H1 (cell line): Measurements from ENCODE around the gene KLHL7. TPM values are rescaled to one million over a fixed set of nuclear protein-coding genes. Genes with fewer than 3 reads are reported as not detected.

Experiments
- CTCF ChIA-PET: fragments of 300-600 bp; sonication (Branson Sonifier 250); formaldehyde crosslinking; loops from one replicate; lab custom pipeline; 2021; ENCODE audit not compliant: partially characterized antibody; lab: Charles Lee
- POLR2A ChIA-PET: fragments of 300-600 bp; sonication (Branson Sonifier 250); formaldehyde crosslinking; loops from one replicate; lab custom pipeline; 2021; ENCODE audit warnings: inconsistent platforms; ENCODE audit not compliant: partially characterized antibody; lab: Charles Lee
- DNase-seq, 2 experiments: peaks; one replicate each; pipeline versions ENCODE4 v3.0.0 to v3.0.0-alpha.2; 2010 to 2022; ENCODE audit warnings: low spot score in 2 of 2, low read depth in 1 of 2, mixed read lengths in 1 of 2
- FAIRE-seq: peaks from 2 replicates; lab custom pipeline; 2011; peaks lifted over from hg19 to GRCh38; lab: Jason Lieb, UNC
- H2AFZ ChIP-seq: 2 replicates; pipeline ENCODE4 v1.8.1; 2012; ENCODE audit warnings: low read length, inconsistent platforms
- H2AK5ac ChIP-seq: 2 replicates; pipeline ENCODE4 v1.6.1; 2013; ENCODE audit warnings: low read depth, low read length
- H2BK120ac ChIP-seq: replicated peaks from 2 replicates; pipeline ENCODE3; 2013; ENCODE audit warnings: low read depth, low read length, inconsistent platforms
- H2BK12ac ChIP-seq: 2 replicates; pipeline ENCODE4 v1.6.1; 2013; ENCODE audit warnings: low read depth, low read length
- H2BK15ac ChIP-seq: 2 replicates; pipeline ENCODE4 v1.6.1; 2013; ENCODE audit warnings: low read length
- H2BK20ac ChIP-seq: 2 replicates; pipeline ENCODE4 v1.6.1; 2013; ENCODE audit warnings: low read length
- H2BK5ac ChIP-seq: 2 replicates; pipeline ENCODE4 v1.6.1; 2013; ENCODE audit warnings: low read depth, low read length
- H3K14ac ChIP-seq: 2 replicates; pipeline ENCODE4 v1.6.1; 2013; ENCODE audit warnings: inconsistent platforms; ENCODE audit not compliant: insufficient read length
- H3K18ac ChIP-seq: 2 replicates; pipeline ENCODE4 v1.6.1; 2013; ENCODE audit warnings: low read length; ENCODE audit errors: extremely low read depth
- H3K23ac ChIP-seq: 2 replicates; pipeline ENCODE4 v1.6.1; 2013; ENCODE audit warnings: inconsistent platforms; ENCODE audit not compliant: insufficient read length
- H3K23me2 ChIP-seq: 2 replicates; pipeline ENCODE4 v1.6.1; 2013; ENCODE audit warnings: low read depth, low read length
- H3K27ac ChIP-seq: 2 replicates; pipeline ENCODE4 v1.6.1; 2011; ENCODE audit warnings: low read depth, low read length, inconsistent platforms
- H3K27me3 ChIP-seq, 4 experiments: replicated peaks in 1 of 4; 1 replicate in 1 of 4; 2 replicates in 3 of 4; pipeline versions ENCODE4 v1.6.1 to v1.8.1; 2011 to 2013; ENCODE audit warnings: low read length in 3 of 4, mild to moderate bottlenecking in 3 of 4, inconsistent platforms in 2 of 4, mixed read lengths in 2 of 4, moderate library complexity in 1 of 4; ENCODE audit not compliant: control insufficient read depth in 3 of 4, insufficient read depth in 3 of 4; ENCODE audit errors: extremely low read depth in 1 of 4
- H3K36me3 ChIP-seq, 4 experiments: 2 replicates each; pipeline versions ENCODE4 v1.6.1 to v1.8.1; 2011 to 2013; ENCODE audit warnings: mild to moderate bottlenecking in 4 of 4, low read length in 3 of 4, moderate library complexity in 2 of 4, control low read depth in 1 of 4, inconsistent platforms in 1 of 4; ENCODE audit not compliant: insufficient read depth in 4 of 4, control insufficient read depth in 2 of 4
- H3K4ac ChIP-seq: replicated peaks from 2 replicates; pipeline ENCODE3; 2013; ENCODE audit warnings: low read length, low read depth, mixed read lengths, inconsistent platforms; ENCODE audit not compliant: insufficient read length
- H3K4me1 ChIP-seq, 4 experiments: replicated peaks in 1 of 4; 1 replicate in 1 of 4; 2 replicates in 3 of 4; pipeline versions ENCODE4 v1.6.1 to v1.8.1; 2011 to 2013; ENCODE audit warnings: low read length in 3 of 4, inconsistent platforms in 2 of 4, mixed read lengths in 1 of 4; ENCODE audit not compliant: insufficient read depth in 4 of 4, control insufficient read depth in 3 of 4
- H3K4me2 ChIP-seq, 2 experiments: 2 replicates each; pipeline versions ENCODE4 v1.6.1 to v1.8.1; 2011 to 2013; ENCODE audit warnings: low read depth in 2 of 2, low read length in 2 of 2, control low read depth in 1 of 2, inconsistent platforms in 1 of 2, mild to moderate bottlenecking in 1 of 2; ENCODE audit not compliant: insufficient read depth in 1 of 2
- H3K4me3 ChIP-seq, 4 experiments: fragments of 200-600, 300-600 bp in 1 of 4; sonication (generic), shearing (Covaris generic), sonication (Bioruptor Twin) in 1 of 4; 2 replicates each; pipeline versions ENCODE4 v1.5.1 to v1.8.1; 2011 to 2016; ENCODE audit warnings: low read length in 4 of 4, low read depth in 3 of 4, control low read depth in 2 of 4, inconsistent platforms in 2 of 4, mild to moderate bottlenecking in 2 of 4, mixed read lengths in 1 of 4, moderate library complexity in 1 of 4; ENCODE audit not compliant: insufficient read depth in 2 of 4; ENCODE audit errors: extremely low read depth in 1 of 4
- H3K56ac ChIP-seq: replicated peaks from 2 replicates; pipeline ENCODE3; 2013; ENCODE audit warnings: low read depth, mild to moderate bottlenecking, mixed read lengths, low read length, inconsistent platforms; ENCODE audit not compliant: insufficient read length
- H3K79me1 ChIP-seq: 2 replicates; pipeline ENCODE4 v1.6.1; 2013; ENCODE audit warnings: low read depth, low read length, control low read depth
- H3K79me2 ChIP-seq, 2 experiments: 2 replicates each; pipeline versions ENCODE4 v1.6.1 to v1.8.1; 2012 to 2013; ENCODE audit warnings: low read length in 2 of 2, mild to moderate bottlenecking in 2 of 2, inconsistent platforms in 1 of 2; ENCODE audit not compliant: insufficient read depth in 2 of 2, control insufficient read depth in 1 of 2
- H3K9ac ChIP-seq, 4 experiments: replicated peaks in 1 of 4; 1 replicate in 1 of 4; 2 replicates in 3 of 4; pipeline versions ENCODE4 v1.6.1 to v1.8.1; 2011 to 2013; ENCODE audit warnings: low read depth in 3 of 4, low read length in 3 of 4, control low read depth in 2 of 4, mild to moderate bottlenecking in 2 of 4, moderate library complexity in 2 of 4, inconsistent platforms in 1 of 4; ENCODE audit errors: extremely low read depth in 1 of 4
- H3K9me3 ChIP-seq, 2 experiments: 2 replicates each; pipeline versions ENCODE4 v1.6.1 to v1.8.1; 2012 to 2013; ENCODE audit warnings: mild to moderate bottlenecking in 2 of 2, moderate library complexity in 2 of 2, control low read depth in 1 of 2, inconsistent platforms in 1 of 2, low read depth in 1 of 2, low read length in 1 of 2, mixed read lengths in 1 of 2; ENCODE audit not compliant: insufficient read depth in 2 of 2
- H4K20me1 ChIP-seq, 2 experiments: replicated peaks in 1 of 2; 2 replicates each; pipeline versions ENCODE3 to v1.8.1; 2011 to 2013; ENCODE audit warnings: inconsistent platforms in 2 of 2, low read length in 2 of 2, mild to moderate bottlenecking in 1 of 2; ENCODE audit not compliant: insufficient read depth in 2 of 2, control insufficient read depth in 1 of 2
- H4K5ac ChIP-seq: 2 replicates; pipeline ENCODE4 v1.6.1; 2013; ENCODE audit warnings: low read length, low read depth, mixed read lengths, inconsistent platforms; ENCODE audit not compliant: insufficient read length
- H4K8ac ChIP-seq: 2 replicates; pipeline ENCODE4 v1.8.0; 2013; ENCODE audit warnings: mild to moderate bottlenecking, moderate library complexity, low read length, inconsistent platforms; ENCODE audit not compliant: insufficient read depth; ENCODE audit errors: extremely low read depth
- H4K91ac ChIP-seq: replicated peaks from 2 replicates; pipeline ENCODE3; 2013; ENCODE audit warnings: low read length, mixed read lengths, inconsistent platforms; ENCODE audit not compliant: insufficient read length
- CHD1 ChIP-seq: IDR thresholded peaks from 2 replicates; pipeline ENCODE4 v1.6.1; 2012; ENCODE audit warnings: low read depth, low read length, improper control_type of control experiment
- CHD2 ChIP-seq: IDR thresholded peaks from 2 replicates; pipeline ENCODE4 v1.6.1; 2012; ENCODE audit warnings: low read length, improper control_type of control experiment
- E2F6 ChIP-seq: IDR thresholded peaks from 2 replicates; pipeline ENCODE4 v1.6.1; 2012; ENCODE audit warnings: inconsistent platforms
- EP300 ChIP-seq, 2 experiments: IDR thresholded peaks; 1 replicate in 1 of 2; 2 replicates in 1 of 2; pipeline ENCODE4 v1.6.1; 2011 to 2012; ENCODE audit warnings: low read depth in 2 of 2, low read length in 2 of 2, mild to moderate bottlenecking in 2 of 2, borderline replicate concordance in 1 of 2, inconsistent platforms in 1 of 2, moderate library complexity in 1 of 2
- KDM1A ChIP-seq: fragments of 200-600, 300-600 bp; sonication (generic); IDR thresholded peaks from 2 replicates; pipeline ENCODE4 v1.7.1; 2016; ENCODE audit warnings: mild to moderate bottlenecking, low read length, borderline replicate concordance
- MAFK ChIP-seq: IDR thresholded peaks from 2 replicates; pipeline ENCODE4 v1.6.1; 2012; ENCODE audit warnings: low read depth, mild to moderate bottlenecking, improper control_type of control experiment, low read length
- NANOG ChIP-seq: IDR thresholded peaks from 2 replicates; pipeline ENCODE4 v1.6.1; 2011; ENCODE audit warnings: low read length, low read depth, mild to moderate bottlenecking, inconsistent platforms; ENCODE audit not compliant: insufficient read depth, poor library complexity, severe bottlenecking
- NRF1 ChIP-seq: IDR thresholded peaks from 2 replicates; pipeline ENCODE4 v1.6.1; 2011; ENCODE audit warnings: mild to moderate bottlenecking, low read depth, low read length, improper control_type of control experiment
- POLR2A ChIP-seq, 2 experiments: IDR thresholded peaks; 1 replicate in 1 of 2; 2 replicates in 1 of 2; pipeline ENCODE4 v1.6.1; 2011; ENCODE audit warnings: low read depth in 2 of 2, low read length in 2 of 2, mild to moderate bottlenecking in 2 of 2; ENCODE audit errors: control extremely low read depth in 1 of 2
- RXRA ChIP-seq: IDR thresholded peaks from 2 replicates; pipeline ENCODE4 v1.6.1; 2011; ENCODE audit warnings: low read depth, mild to moderate bottlenecking, low read length, moderate library complexity; ENCODE audit not compliant: insufficient read depth
- SIRT6 ChIP-seq: IDR thresholded peaks from one replicate; pipeline ENCODE4 v1.7.1; 2012; ENCODE audit warnings: low read length, inconsistent platforms
- SP4 ChIP-seq: IDR thresholded peaks from 2 replicates; pipeline ENCODE4 v1.6.1; 2012; ENCODE audit warnings: low read length, inconsistent platforms
- TAF7 ChIP-seq: optimal IDR thresholded peaks from 2 replicates; pipeline ENCODE3; 2011; ENCODE audit warnings: low read depth, mild to moderate bottlenecking, inconsistent platforms, low read length, moderate library complexity, borderline replicate concordance
- TEAD4 ChIP-seq: IDR thresholded peaks from 2 replicates; pipeline ENCODE4 v1.6.1; 2012; ENCODE audit warnings: low read depth, low read length, inconsistent platforms, mixed read lengths
- ZNF274 ChIP-seq: IDR thresholded peaks from 2 replicates; pipeline ENCODE4 v1.7.0; 2012; ENCODE audit warnings: low read length, borderline replicate concordance; ENCODE audit errors: extremely low read depth
- WGBS, 2 experiments: shearing (Covaris generic) in 1 of 2; methylation state at CpG; one replicate each; pipeline versions ENCODE4 v1.1.6 to v1.1.7; 2013 to 2015; ENCODE audit warnings: low lambda C conversion rate in 2 of 2, mixed read lengths in 2 of 2, inconsistent platforms in 1 of 2, low coverage in 1 of 2, missing lambda C conversion rate in 1 of 2; ENCODE audit not compliant: insufficient replicate concordance in 2 of 2, insufficient coverage in 1 of 2, insufficient read length in 1 of 2; ENCODE audit errors: extremely low coverage in 1 of 2, missing lambda C conversion rate in 1 of 2; 5-methylcytosine and 5-hydroxymethylcytosine counted together
- polyA plus RNA-seq, 7 experiments: library from polyadenylated mRNA; depleted of rRNA in 3 of 7; stranded (reverse) in 5 of 7; unstranded in 2 of 7; fragments of >200 nt in 5 of 7; fragments of 200-250 nt in 2 of 7; gene quantifications; 1 replicate in 5 of 7; 2 replicates in 1 of 7; 4 replicates in 1 of 7; pipeline versions ENCODE4 v1.2.1 to v1.2.3, GENCODE V29; 2011 to 2013; ENCODE audit warnings: missing spikeins in 2 of 7, mixed read lengths in 2 of 7
- total RNA-seq: library from RNA; stranded (reverse); fragmentation: NEBNext Ultra II Directional; extraction: Animal tissue kit (Norgen Biotek cat#: 25700); gene quantifications from 2 replicates; pipeline ENCODE4 v1.2.1, GENCODE V29; 2021

KLHL7 gene
- total and polyA plus RNA-seq, 2 of the 8 experiments (the other 6 are each of a cell fraction or from before 2014, with no cell fraction given): 65.3 to 115 TPM

- H3K9me3 ChIP-seq: 0 out of 4 replicates have a peak, but pooled peaks cover 0 to 2% of the 10 kb centered on the region in 2 experiments
- H3K36me3 ChIP-seq: peaks cover 2 to 64% (median 25%) of the 10 kb centered on the region in 4 experiments; a peak in 6 of 8 replicates
- no peak overlapping the region for H3K23ac ChIP-seq
- H3K9ac ChIP-seq: no peak overlapping the region
- H2BK120ac ChIP-seq: no peak overlapping the region
- WGBS, 2 experiments: 80% methylated on average over 4 of the region's 4 CpGs; no CpG with 5 or more reads in 1 of the 2 experiments
- POLR2A ChIA-PET: interaction anchor here (0.6 to 1.9 kb wide), 5 partner anchors 8 to 27 kb away, joined by 3 to 6 read pairs (median 4); partner anchors contain the start of gene KLHL7
- H4K8ac ChIP-seq: no peak overlapping the region
- no peak overlapping the region for H3K14ac ChIP-seq
- no peak overlapping the region for H2BK20ac ChIP-seq
- H3K79me1 ChIP-seq: no peaks in the 10 kb centered on the region
- no peak overlapping the region for H3K4ac ChIP-seq
- H4K5ac ChIP-seq: no peak overlapping the region
- no peak overlapping the region for H2BK15ac ChIP-seq
- no peak overlapping the region for H2BK5ac ChIP-seq
- CTCF ChIA-PET: no interaction called here
- H3K18ac ChIP-seq: no peak overlapping the region
- no peak for DNase-seq
- H4K91ac ChIP-seq: no peak overlapping the region
- H3K4me2 ChIP-seq: no peak overlapping the region
- no peak overlapping the region for H2BK12ac ChIP-seq
- H4K20me1 ChIP-seq: no peaks in the 10 kb centered on the region
- no peak overlapping the region for H3K27ac ChIP-seq
- H3K79me2 ChIP-seq: no peaks in the 10 kb centered on the region; a peak in 1 of 4 replicates
- H2AK5ac ChIP-seq: no peak overlapping the region
- no peak overlapping the region for H2AFZ ChIP-seq
- no peak overlapping the region for H3K56ac ChIP-seq
- no peaks in the 10 kb centered on the region for H3K23me2 ChIP-seq
- no peak overlapping the region for H3K4me3 ChIP-seq
- H3K27me3 ChIP-seq: no peaks in the 10 kb centered on the region
- H3K4me1 ChIP-seq: no peaks in the 10 kb centered on the region
- FAIRE-seq: no peak
- TF ChIP-seq NANOG: no peak
- no peak for TF ChIP-seq CHD1
- no peak for TF ChIP-seq TEAD4
- TF ChIP-seq MAFK: no peak
- no peak for TF ChIP-seq SIRT6
- no peak for TF ChIP-seq SP4
- TF ChIP-seq EP300 (IDR thresholded peaks at IDR 0.05; ENCODE audit: borderline replicate concordance in 1 of 2, low read depth in 2 of 2, low read length in 2 of 2): no peak
- TF ChIP-seq CHD2: no peak
- no peak for TF ChIP-seq RXRA
- TF ChIP-seq TAF7: no peak
- no peak for TF ChIP-seq KDM1A
- no peak for TF ChIP-seq E2F6
- no peak for TF ChIP-seq ZNF274
- no peak for TF ChIP-seq NRF1
- TF ChIP-seq POLR2A (IDR thresholded peaks at IDR 0.05; ENCODE audit: control extremely low read depth in 1 of 2, low read depth in 2 of 2, low read length in 2 of 2): no peak
Observed at GRCh38 chr7:23129036-23129435, 23.5 kb downstream of the KLHL7 start.
